HCT116 (cell line): Measurements from ENCODE around the gene CATSPERZ. TPM values are rescaled to one million over a fixed set of nuclear protein-coding genes. Genes with fewer than 3 reads are reported as not detected.

Experiments used
- ATAC-seq: fragments of 200-7000 bp; cut with Tn5 transposase; 2 replicates; pipeline ENCODE4 v1.9.1; 2020; ENCODE audit warnings: mild to moderate bottlenecking, moderate library complexity
- BruUV-seq: library from RNA; stranded (reverse); fragments of 400-500 nt; replicated peaks from 2 replicates; lab custom pipeline; 2021; lab: Mats Ljungman, UMichigan
- CTCF ChIA-PET: fragments of 300-600 bp; sonication (Branson Sonifier 250); formaldehyde crosslinking; loops from one replicate; lab custom pipeline; 2021; ENCODE audit warnings: antibody characterized with exemption; lab: Charles Lee
- POLR2A ChIA-PET: fragments of 300-600, 350-600 bp; sonication (Branson Sonifier 250); formaldehyde crosslinking; loops from one replicate; lab custom pipeline; 2021; ENCODE audit warnings: antibody characterized with exemption; lab: Charles Lee
- RAD21 ChIA-PET, 2 experiments: fragments of 300-600 bp; sonication (Branson Sonifier 250); formaldehyde crosslinking; loops; one replicate each; lab custom pipeline; 2023; ENCODE audit warnings: low total read pairs in 2 of 2; ENCODE audit not compliant: uncharacterized antibody in 2 of 2, unreplicated experiment in 2 of 2, low non-redundant PET in 1 of 2; lab: Charles Lee
- DNase-seq: peaks from one replicate; pipeline ENCODE4 v3.0.0-alpha.2; 2010; ENCODE audit warnings: low read depth, low spot score
- H2AFZ ChIP-seq: fragments of 200-600 bp; shearing (Covaris generic), sonication (generic); 2 replicates; pipeline ENCODE4 v1.6.1; 2017; ENCODE audit warnings: low read depth, mixed run types, mixed read lengths, antibody characterized with exemption, low read length; ENCODE audit not compliant: poor library complexity, severe bottlenecking
- H3K27ac ChIP-seq: 2 replicates; pipeline ENCODE4 v1.5.1; 2012; ENCODE audit warnings: low read depth, low read length
- H3K27me3 ChIP-seq: fragments of 200-600 bp; sonication (generic); 2 replicates; pipeline ENCODE4 v1.6.1; 2016; ENCODE audit warnings: mixed run types, low read length, mixed read lengths; ENCODE audit not compliant: insufficient read depth
- H3K36me3 ChIP-seq, 2 experiments: fragments of 200-500 bp in 1 of 2; fragments of 200-600 bp in 1 of 2; sonication (Bioruptor generic) in 1 of 2; sonication (generic) in 1 of 2; 2 replicates each; pipeline versions ENCODE4 v1.5.1 to v1.6.1; 2014 to 2016; ENCODE audit warnings: low read length in 2 of 2, inconsistent platforms in 1 of 2, mixed read lengths in 1 of 2, mixed run types in 1 of 2; ENCODE audit not compliant: insufficient read depth in 2 of 2, control insufficient read depth in 1 of 2
- H3K4me1 ChIP-seq, 2 experiments: fragments of 200-600 bp in 1 of 2; sonication (generic) in 1 of 2; 2 replicates each; pipeline versions ENCODE4 v1.5.1 to v1.6.1; 2012 to 2017; ENCODE audit warnings: low read length in 2 of 2, inconsistent platforms in 1 of 2, mild to moderate bottlenecking in 1 of 2, mixed read lengths in 1 of 2, mixed run types in 1 of 2, moderate library complexity in 1 of 2; ENCODE audit not compliant: insufficient read depth in 2 of 2, control insufficient read depth in 1 of 2
- H3K4me2 ChIP-seq: fragments of 200-600 bp; sonication (generic); 2 replicates; pipeline ENCODE4 v1.6.1; 2017; ENCODE audit warnings: mixed run types, low read length, mixed read lengths
- H3K4me3 ChIP-seq, 2 experiments: fragments of 200-600 bp in 1 of 2; sonication (generic) in 1 of 2; replicated peaks in 1 of 2; 2 replicates each; pipeline ENCODE4 v1.5.1; 2011 to 2016; ENCODE audit warnings: low read length in 2 of 2, control low read depth in 1 of 2, low read depth in 1 of 2, mild to moderate bottlenecking in 1 of 2, mixed read lengths in 1 of 2, mixed run types in 1 of 2
- H3K79me2 ChIP-seq: fragments of 200-600 bp; sonication (generic); 2 replicates; pipeline ENCODE4 v1.6.1; 2017; ENCODE audit warnings: mild to moderate bottlenecking, mixed run types, low read length, moderate library complexity, mixed read lengths; ENCODE audit not compliant: insufficient read depth
- H3K9ac ChIP-seq: fragments of 200-600 bp; sonication (generic); 2 replicates; pipeline ENCODE4 v1.6.1; 2016; ENCODE audit warnings: low read length, mixed read lengths
- H3K9me2 ChIP-seq: fragments of 200-600 bp; sonication (generic), shearing (Covaris generic); 2 replicates; pipeline ENCODE4 v1.6.1; 2017; ENCODE audit warnings: mixed run types, mild to moderate bottlenecking, moderate library complexity; ENCODE audit not compliant: insufficient read depth
- H3K9me3 ChIP-seq, 2 experiments: fragments of 200-500 bp in 1 of 2; fragments of 200-600 bp in 1 of 2; sonication (Bioruptor generic) in 1 of 2; sonication (generic) in 1 of 2; 2 replicates each; pipeline ENCODE4 v1.6.1; 2014 to 2017; ENCODE audit warnings: low read length in 2 of 2, mixed read lengths in 2 of 2, inconsistent platforms in 1 of 2, low read depth in 1 of 2, mild to moderate bottlenecking in 1 of 2, mixed run types in 1 of 2, moderate library complexity in 1 of 2; ENCODE audit not compliant: control insufficient read depth in 1 of 2, insufficient read depth in 1 of 2
- H4K20me1 ChIP-seq: fragments of 200-600 bp; sonication (generic), shearing (Covaris generic); 2 replicates; pipeline ENCODE4 v1.6.1; 2017; ENCODE audit warnings: mixed run types, mild to moderate bottlenecking, moderate library complexity; ENCODE audit not compliant: insufficient read depth
- CTCF ChIP-seq, 3 experiments: fragments of 200-600 bp in 1 of 3; sonication (generic) in 1 of 3; IDR thresholded peaks in 2 of 3; conservative IDR thresholded peaks in 1 of 3; 2 replicates each; pipeline ENCODE4 v1.5.1; 2012 to 2017; ENCODE audit warnings: low read depth in 2 of 3, low read length in 2 of 3, antibody characterized with exemption in 1 of 3, borderline replicate concordance in 1 of 3, control low read depth in 1 of 3, mild to moderate bottlenecking in 1 of 3, mixed read lengths in 1 of 3, mixed run types in 1 of 3, moderate library complexity in 1 of 3; ENCODE audit not compliant: insufficient read depth in 1 of 3
- EGR1 ChIP-seq: IDR thresholded peaks from 2 replicates; pipeline ENCODE4 v1.6.1; 2012; ENCODE audit warnings: low read depth
- POLR2A ChIP-seq: IDR thresholded peaks from 2 replicates; pipeline ENCODE4 v1.7.0; 2011; ENCODE audit warnings: borderline replicate concordance; ENCODE audit not compliant: insufficient read depth, insufficient read length; ENCODE audit errors: extremely low read depth
- POLR2AphosphoS5 ChIP-seq: IDR thresholded peaks from 2 replicates; pipeline ENCODE4 v1.6.1; 2011; ENCODE audit warnings: mild to moderate bottlenecking, low read depth, low read length, moderate library complexity
- ZFX ChIP-seq: fragments of 450-650 bp; IDR thresholded peaks from 2 replicates; pipeline ENCODE4 v1.6.1; 2017
- intact Hi-C: fragments of 100-400 bp; cut with micrococcal nuclease; formaldehyde crosslinking; loops from 2 replicates; pipeline ENCODE4 v1.10.0; 2022
- total RNA-seq: library from RNA; stranded (reverse); gene quantifications from one replicate; pipeline ENCODE4 v1.2.1, GENCODE V29; 2021; ENCODE audit not compliant: unreplicated experiment

Gene CATSPERZ
- total RNA-seq, 1 experiment from 2014 or later, result 1.7 TPM

GRCh38 chr11:64252003-64252872, 47.9 kb upstream of the CATSPERZ start:
- Histone ChIP-seq H3K9ac (peak overlapping the region; percentile 97), H3K27ac (peak overlapping the region; percentile 89), H3K9me2 (no peaks in the 10 kb centered on the region), H3K4me3 (peak overlapping the region; percentile 96 to 98), H3K4me1 (peaks cover 28 to 63% of the 10 kb centered on the region in 2 experiments), H4K20me1 (no peaks in the 10 kb centered on the region), H3K9me3 (no peaks in the 10 kb centered on the region), H3K4me2 (peak overlapping the region; percentile 95), H3K79me2 (peaks cover 35% of the 10 kb centered on the region), H2AFZ (no peak overlapping the region)
- DNase-seq (no peak), ATAC-seq (peak; percentile 54)
- CTCF ChIA-PET, result interaction anchor here (1.0 to 1.5 kb wide), 5 partner anchors 11 to 104 kb away, joined by 3 to 11 read pairs (median 3); partner anchors contain the start of genes NUDT22 and TRPT1
- intact Hi-C loops, result no loop called here
- POLR2A ChIA-PET, result interaction anchor here (0.7 to 1.9 kb wide), 8 partner anchors 9 to 103 kb away, joined by 3 to 10 read pairs (median 4); partner anchors contain the start of genes FKBP2, PRDX5 and TRMT112
- RAD21 ChIA-PET, result interaction anchor here (0.6 to 1.3 kb wide), 3 partner anchors 36 to 48 kb away, joined by 3 to 4 read pairs (median 4); no protein-coding TSS in a partner anchor
- no TSS peak for BruUV-seq
- TF ChIP-seq CTCF (IDR thresholded peaks at IDR 0.05 in 2 of 3, conservative IDR thresholded peaks at IDR 0.05 in 1 of 3; ENCODE audit: borderline replicate concordance in 1 of 3, insufficient read depth in 1 of 3, low read depth in 2 of 3, low read length in 2 of 3), result peak in 2 of 3 experiments; percentile 30 to 49; a peak in 4 of 6 replicates
- TF ChIP-seq ZFX, result peak; percentile 41; the same call in 1 of the 2 replicates
- TF ChIP-seq EGR1, result no peak
- TF ChIP-seq POLR2AphosphoS5, result peak; percentile 91
- peak; percentile 44 for TF ChIP-seq POLR2A
- TF ChIP-seq, all 23 proteins: peak for 4
- H3K27me3 ChIP-seq, result no peaks in the 10 kb centered on the region
- H3K36me3 ChIP-seq, result peaks cover 11 to 25% of the 10 kb centered on the region in 2 experiments; a peak in 3 of 4 replicates
